Peyer's patch (tissue), 4 donors: ENCODE measurements around the gene EXD3.

Experiments used
- POLR2A ChIP-seq, 2 donors: fragments of 450-650 bp; IDR thresholded peaks; one replicate each; pipeline ENCODE4 v1.5.1; 2017; ENCODE audit warnings: antibody characterized with exemption in 2 of 2, mild to moderate bottlenecking in 2 of 2, moderate library complexity in 2 of 2
- TF ChIP-seq, protein P1 (sequence below), 6 experiments: fragments of 450-650 bp in 4 of 6; fragments of 200-600 bp in 2 of 6; sonication (generic) in 1 of 6; IDR thresholded peaks; one replicate each; pipeline ENCODE4 v1.5.1; 2017 to 2019; ENCODE audit warnings: antibody characterized with exemption in 6 of 6, mild to moderate bottlenecking in 3 of 6, moderate library complexity in 1 of 6

GRCh38 chr9:137465000-137465719, 42.2 kb upstream of the EXD3 start:
- TF ChIP-seq, protein P1, sequence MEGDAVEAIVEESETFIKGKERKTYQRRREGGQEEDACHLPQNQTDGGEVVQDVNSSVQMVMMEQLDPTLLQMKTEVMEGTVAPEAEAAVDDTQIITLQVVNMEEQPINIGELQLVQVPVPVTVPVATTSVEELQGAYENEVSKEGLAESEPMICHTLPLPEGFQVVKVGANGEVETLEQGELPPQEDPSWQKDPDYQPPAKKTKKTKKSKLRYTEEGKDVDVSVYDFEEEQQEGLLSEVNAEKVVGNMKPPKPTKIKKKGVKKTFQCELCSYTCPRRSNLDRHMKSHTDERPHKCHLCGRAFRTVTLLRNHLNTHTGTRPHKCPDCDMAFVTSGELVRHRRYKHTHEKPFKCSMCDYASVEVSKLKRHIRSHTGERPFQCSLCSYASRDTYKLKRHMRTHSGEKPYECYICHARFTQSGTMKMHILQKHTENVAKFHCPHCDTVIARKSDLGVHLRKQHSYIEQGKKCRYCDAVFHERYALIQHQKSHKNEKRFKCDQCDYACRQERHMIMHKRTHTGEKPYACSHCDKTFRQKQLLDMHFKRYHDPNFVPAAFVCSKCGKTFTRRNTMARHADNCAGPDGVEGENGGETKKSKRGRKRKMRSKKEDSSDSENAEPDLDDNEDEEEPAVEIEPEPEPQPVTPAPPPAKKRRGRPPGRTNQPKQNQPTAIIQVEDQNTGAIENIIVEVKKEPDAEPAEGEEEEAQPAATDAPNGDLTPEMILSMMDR (IDR thresholded peaks at IDR 0.05), result no peak
- no peak for TF ChIP-seq POLR2A (IDR thresholded peaks at IDR 0.05)
